GM21619 (cell line): ENCODE measurements around the gene ZCCHC17.

ENCODE experiments used
- ATAC-seq: cut with Tn5 transposase; IDR thresholded peaks from one replicate; pipeline ENCODE4 v1.9.1; 2021; ENCODE audit not compliant: unreplicated experiment

ZCCHC17 gene

GRCh38 chr1:31302709-31303441, 6.0 kb downstream of the ZCCHC17 start:
- no peak for ATAC-seq

DNA sequence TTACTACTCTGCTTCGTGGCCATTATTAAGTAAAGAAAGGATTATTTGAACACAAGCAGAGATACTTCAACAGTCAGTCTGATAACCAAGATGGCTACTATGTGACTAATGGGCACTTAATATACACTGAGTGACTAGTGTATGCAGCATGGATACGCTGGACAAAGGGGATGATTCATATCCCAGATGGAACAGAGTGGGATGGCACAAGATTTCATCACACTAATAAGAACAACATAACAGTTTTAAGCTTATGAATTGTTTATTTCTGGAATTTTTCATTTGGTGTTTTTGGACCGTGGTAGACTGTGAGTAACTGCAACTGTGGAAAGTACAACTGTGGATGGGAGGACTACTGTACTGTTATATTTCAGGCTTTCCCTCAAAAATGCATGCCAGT, 9.4 kb downstream of the ZCCHC17 start:
- ATAC-seq: no peak

DNA sequence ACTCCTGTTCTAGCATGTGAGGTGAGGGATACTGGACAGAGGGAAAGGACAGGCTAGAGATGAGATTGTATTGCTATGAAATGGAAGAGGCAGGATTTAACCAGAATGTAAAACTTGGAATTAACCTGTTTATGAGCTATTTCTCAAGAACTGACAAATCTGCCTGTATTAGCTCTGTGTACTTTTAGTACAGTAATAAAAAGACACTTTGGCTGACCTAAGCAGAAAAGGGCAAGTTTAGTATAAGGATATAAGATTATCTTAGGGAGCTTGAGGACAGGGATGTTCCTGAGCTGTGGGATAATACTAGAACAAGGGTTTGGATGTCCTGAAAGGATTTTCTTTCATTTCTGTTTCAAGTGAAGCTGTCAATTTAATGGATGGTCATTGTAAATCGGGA, 11.2 kb downstream of the ZCCHC17 start:
- ATAC-seq: no peak

DNA sequence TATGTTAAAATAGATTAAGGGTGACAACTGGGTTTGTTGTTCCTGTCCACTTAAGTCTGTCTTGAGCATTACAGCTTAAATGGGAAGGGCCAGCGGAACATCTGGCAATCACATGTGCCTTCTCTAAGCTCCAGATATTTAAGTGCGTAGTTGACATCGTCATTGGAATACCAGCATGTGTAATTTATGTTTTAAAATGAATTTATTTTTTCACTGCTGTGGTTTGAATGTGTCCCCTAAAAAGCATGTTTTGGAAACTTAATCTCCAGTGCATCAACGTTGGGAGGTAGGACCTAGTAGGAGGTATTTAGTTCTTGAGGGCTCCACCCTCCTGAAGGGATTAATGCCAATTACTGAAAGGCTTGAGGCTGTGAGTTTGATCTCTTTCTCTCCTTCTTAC, 13.4 kb downstream of the ZCCHC17 start:
- ATAC-seq: no peak

- no peak for ATAC-seq
Observed at GRCh38 chr1:31315902-31316301, 19.1 kb downstream of the ZCCHC17 start.

- ATAC-seq: no peak
Observed at GRCh38 chr1:31318146-31318545, 21.3 kb downstream of the ZCCHC17 start.

DNA sequence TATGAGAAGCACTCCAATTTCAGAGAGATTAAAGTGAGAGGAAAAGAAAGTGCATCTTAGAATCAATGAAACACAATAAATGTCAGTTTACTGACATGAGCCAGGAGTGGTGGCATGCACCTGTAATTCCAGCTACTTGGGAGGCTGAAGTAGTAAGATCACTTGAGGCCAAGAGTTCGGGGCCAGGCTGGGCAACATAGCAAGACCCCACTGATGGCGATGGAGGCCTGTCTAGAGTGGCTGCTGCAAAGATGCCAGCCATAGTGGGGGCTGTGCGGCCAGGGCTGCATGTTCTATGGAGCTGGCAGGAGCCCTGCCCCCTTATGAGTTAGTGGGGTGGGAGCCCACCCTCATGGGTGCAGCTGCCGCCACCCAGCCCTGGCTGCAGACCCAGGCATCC, 27.3 kb downstream of the ZCCHC17 start:
- no peak for ATAC-seq

- ATAC-seq: no peak
Observed at GRCh38 chr1:31324992-31325391, 28.2 kb downstream of the ZCCHC17 start.

DNA sequence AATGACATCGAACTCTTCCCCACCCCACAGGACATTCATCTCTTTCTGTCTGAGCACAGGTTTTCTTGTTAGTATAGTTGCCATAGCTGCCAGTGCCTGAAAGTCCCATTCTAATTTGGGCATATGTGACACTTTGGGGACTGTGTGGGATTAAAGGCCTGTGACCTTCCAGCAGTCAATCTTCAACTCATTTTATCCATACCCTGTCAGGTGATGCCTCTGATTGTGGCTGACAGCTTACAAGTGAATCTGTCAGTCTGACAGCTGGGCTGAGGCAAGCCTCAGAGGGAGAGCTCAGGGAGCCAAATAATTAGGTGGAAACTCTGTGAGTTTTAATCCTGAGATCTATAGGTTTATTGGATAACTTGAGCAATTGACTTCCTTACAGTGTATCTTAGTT, 29.6 kb downstream of the ZCCHC17 start:
- ATAC-seq: no peak

- no peak for ATAC-seq
Observed at GRCh38 chr1:31327381-31327780, 30.5 kb downstream of the ZCCHC17 start.

DNA sequence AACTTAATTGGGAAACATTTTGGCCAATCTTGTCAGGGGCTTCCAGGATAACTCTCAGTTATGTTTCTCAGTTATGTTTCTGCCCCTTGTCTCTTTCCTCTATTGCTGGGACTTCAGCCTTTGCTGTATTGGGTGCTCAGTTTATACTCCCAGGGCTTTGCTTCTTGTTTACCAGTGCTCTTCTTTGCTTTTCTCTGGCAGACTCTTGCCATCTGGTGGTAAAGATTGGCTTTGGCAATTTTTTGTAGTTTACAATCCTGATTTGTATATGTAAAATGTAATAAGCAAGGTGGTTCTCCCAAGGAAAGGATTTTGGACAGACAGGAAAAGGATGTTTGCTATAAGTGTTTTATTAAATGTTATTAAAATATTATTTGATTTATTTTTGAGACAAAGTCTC, 38.2 kb downstream of the ZCCHC17 start:
- no peak for ATAC-seq

- ATAC-seq: no peak
Observed at GRCh38 chr1:31336687-31337467, 40.0 kb downstream of the ZCCHC17 start.

GRCh38 chr1:31344503-31344902, 47.7 kb downstream of the ZCCHC17 start:
- ATAC-seq: no peak

GRCh38 chr1:31345635-31346034, 48.8 kb downstream of the ZCCHC17 start:
- ATAC-seq: no peak

- ATAC-seq: no peak
Observed at GRCh38 chr1:31346785-31347184, 50.0 kb downstream of the ZCCHC17 start.

- ATAC-seq: no peak
Observed at GRCh38 chr1:31348449-31348848, 51.6 kb downstream of the ZCCHC17 start.

DNA sequence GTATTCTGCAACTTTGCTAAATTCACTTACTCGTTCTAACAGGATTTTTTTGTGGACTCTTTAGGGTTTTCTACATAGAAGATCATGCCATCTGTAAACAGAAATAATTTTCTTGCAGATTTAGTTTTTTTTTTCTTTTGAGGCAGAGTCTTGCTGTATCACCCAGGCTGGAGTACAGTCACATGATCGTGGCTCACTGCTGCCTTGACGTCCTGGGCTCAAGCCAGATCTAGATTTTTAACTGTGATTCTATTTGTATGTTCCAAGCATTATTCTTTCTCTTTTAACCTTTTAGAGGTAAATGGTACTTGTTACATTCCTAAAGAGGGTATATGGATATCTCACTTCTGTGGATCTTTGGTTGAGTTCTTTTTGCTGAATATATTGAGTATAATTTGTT, 57.5 kb downstream of the ZCCHC17 start:
- no peak for ATAC-seq

GRCh38 chr1:31356427-31356826, 59.6 kb downstream of the ZCCHC17 start:
- no peak for ATAC-seq

GRCh38 chr1:31361607-31362006, 64.8 kb downstream of the ZCCHC17 start:
- ATAC-seq: no peak

GRCh38 chr1:31362032-31362431, 65.2 kb downstream of the ZCCHC17 start:
- ATAC-seq: no peak

DNA sequence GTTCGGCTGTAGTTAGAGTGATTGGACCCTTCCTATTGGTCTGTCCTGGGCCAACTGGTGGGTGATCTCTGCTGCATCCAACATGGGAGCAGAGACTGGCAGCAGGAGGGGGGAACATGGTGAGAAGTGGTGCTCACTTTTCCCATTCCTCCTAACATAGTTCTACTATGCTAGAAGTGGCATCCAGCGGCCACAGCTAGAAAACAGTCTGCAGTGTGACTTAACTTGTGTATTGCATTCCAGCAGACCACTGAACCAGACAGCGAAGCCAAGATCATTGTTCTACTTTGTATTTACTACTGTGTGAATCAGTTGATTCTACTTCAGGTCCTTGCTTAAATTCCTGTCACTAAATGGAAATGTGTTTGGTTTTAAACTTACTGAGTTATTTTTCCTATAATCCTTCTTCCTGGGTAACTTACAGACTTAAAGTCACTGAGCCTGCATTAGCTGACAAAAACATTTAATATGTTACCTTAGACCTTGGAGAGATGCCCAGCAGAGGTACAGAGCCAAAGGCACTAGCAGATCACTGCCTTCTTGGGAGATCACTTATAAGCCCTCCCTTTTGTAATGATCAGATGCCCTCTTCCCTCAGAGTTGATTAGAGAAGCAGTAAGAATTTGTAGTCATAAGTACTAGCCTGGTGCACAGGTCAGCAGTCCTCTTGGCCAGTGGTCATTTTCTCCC, 67.9 kb downstream of the ZCCHC17 start:
- no peak for ATAC-seq

- ATAC-seq: no peak
Observed at GRCh38 chr1:31366796-31367195, 70.0 kb downstream of the ZCCHC17 start.
